Measurements from ENCODE around the gene RECQL5. TPM values are rescaled to one million over a fixed set of nuclear protein-coding genes. Genes with fewer than 3 reads are reported as not detected.

RECQL5 gene
- total RNA-seq, 6 experiments from 2014 or later = 13.5 to 24.8 (median 18.4) TPM

DNA sequence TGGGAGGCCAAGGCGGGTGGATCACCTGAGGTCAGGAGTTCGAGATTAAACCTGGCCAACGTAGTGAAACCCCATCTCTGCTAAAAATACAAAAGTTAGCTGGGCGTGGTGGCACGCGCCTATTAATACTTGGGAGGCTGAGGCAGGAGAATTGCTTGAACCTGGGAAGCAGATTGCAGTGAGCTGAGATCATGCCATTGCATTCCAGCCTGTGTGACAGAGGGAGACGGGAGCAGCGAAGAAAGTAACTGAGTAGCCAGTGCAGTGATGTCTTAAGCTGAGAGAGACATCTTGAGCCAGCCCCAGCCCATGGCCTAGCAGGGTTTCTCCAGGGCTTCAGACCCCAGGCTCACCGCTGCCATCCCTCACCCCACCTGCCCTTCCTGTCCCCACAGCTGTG is 43.6 kb downstream of the RECQL5 start:
- H3K9me3 ChIP-seq = no peaks in the 10 kb centered on the region
- DNase-seq (no peak), ATAC-seq (no peak)
- TF ChIP-seq, protein P1, sequence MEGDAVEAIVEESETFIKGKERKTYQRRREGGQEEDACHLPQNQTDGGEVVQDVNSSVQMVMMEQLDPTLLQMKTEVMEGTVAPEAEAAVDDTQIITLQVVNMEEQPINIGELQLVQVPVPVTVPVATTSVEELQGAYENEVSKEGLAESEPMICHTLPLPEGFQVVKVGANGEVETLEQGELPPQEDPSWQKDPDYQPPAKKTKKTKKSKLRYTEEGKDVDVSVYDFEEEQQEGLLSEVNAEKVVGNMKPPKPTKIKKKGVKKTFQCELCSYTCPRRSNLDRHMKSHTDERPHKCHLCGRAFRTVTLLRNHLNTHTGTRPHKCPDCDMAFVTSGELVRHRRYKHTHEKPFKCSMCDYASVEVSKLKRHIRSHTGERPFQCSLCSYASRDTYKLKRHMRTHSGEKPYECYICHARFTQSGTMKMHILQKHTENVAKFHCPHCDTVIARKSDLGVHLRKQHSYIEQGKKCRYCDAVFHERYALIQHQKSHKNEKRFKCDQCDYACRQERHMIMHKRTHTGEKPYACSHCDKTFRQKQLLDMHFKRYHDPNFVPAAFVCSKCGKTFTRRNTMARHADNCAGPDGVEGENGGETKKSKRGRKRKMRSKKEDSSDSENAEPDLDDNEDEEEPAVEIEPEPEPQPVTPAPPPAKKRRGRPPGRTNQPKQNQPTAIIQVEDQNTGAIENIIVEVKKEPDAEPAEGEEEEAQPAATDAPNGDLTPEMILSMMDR (IDR thresholded peaks at IDR 0.05) = no peak
- no peak for TF ChIP-seq POLR2A (IDR thresholded peaks at IDR 0.05)
- no peak overlapping the region for H3K4me3 ChIP-seq
- H3K27me3 ChIP-seq = no peaks in the 10 kb centered on the region
- no peak overlapping the region for H3K27ac ChIP-seq
- 80% methylated on average over 2 of the region's 9 CpGs for whole genome bisulfite sequencing (ENCODE audit: insufficient coverage, low coverage, low lambda C conversion rate, missing lambda C conversion rate)
- intact Hi-C loops (cut with DNase I) = no loop called here
- H3K4me1 ChIP-seq = no peaks in the 10 kb centered on the region
- H3K36me3 ChIP-seq = peaks cover 0 to 13% (median 3%) of the 10 kb centered on the region in 4 donors

DNA sequence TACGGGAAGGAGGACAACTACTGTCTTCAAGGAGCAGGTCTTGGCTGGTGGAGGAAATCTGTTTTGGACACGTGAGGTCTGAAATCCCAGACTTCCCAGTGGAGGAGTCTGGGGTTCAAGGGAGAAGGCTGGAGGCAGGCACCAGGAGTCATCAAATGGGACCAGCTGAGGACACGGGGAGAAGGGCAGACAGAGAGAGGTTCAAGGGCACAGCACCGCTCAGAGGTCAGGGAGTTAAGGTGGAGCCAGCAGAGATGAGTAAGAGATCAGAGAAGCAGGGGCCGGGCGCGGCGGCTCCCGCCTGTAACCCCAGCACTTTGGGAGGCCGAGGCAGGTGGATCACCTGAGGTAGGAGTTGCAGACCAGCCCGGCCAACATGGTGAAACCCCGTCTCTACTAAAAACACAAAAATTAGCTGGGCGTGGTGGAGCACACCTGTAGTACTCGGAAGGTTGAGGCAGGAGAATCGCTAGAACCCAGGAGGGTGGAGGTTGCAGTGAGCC is 44.1 kb downstream of the RECQL5 start:
- WGBS (ENCODE audit: insufficient coverage, low coverage, low lambda C conversion rate, missing lambda C conversion rate) = 84% methylated on average over 8 of the region's 15 CpGs

DNA sequence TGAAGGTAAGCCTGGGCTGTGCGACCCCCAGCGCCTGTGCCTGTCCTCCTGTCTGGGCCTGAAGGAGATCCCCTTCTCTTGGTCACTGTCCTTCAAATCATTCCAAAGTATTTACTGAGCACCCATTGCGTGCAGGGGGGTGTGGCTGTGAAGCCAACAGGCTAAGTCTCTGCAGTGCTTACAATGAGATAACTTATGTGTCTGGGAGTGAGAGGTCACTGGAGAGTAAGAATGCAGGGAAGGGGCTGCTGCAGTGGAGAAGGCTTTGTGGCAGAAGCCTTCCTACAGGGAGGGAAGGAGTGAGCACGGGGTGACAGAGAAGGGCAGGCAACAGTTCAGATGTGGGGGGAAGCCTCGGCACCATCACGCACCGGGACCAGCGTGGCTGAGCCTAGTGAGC is 44.9 kb downstream of the RECQL5 start:
- no peak for DNase-seq
- peaks cover 0 to 17% (median 2%) of the 10 kb centered on the region in 4 donors for H3K36me3 ChIP-seq
- H3K4me3 ChIP-seq = no peak overlapping the region
- H3K4me1 ChIP-seq = no peaks in the 10 kb centered on the region
- no peak overlapping the region for H3K27ac ChIP-seq
- H3K9me3 ChIP-seq = no peaks in the 10 kb centered on the region
- no peak for TF ChIP-seq POLR2A (IDR thresholded peaks at IDR 0.05)
- TF ChIP-seq, protein P1 (IDR thresholded peaks at IDR 0.05) = no peak
- ATAC-seq = no peak
- intact Hi-C loops (cut with DNase I) = no loop called here
- no peaks in the 10 kb centered on the region for H3K27me3 ChIP-seq
- WGBS (ENCODE audit: insufficient coverage, low coverage, low lambda C conversion rate, missing lambda C conversion rate) = 82% methylated on average over 5 of the region's 8 CpGs

More for the DNA sequence above, 44.1 kb downstream of the RECQL5 start:
- TF ChIP-seq, protein P1 (IDR thresholded peaks at IDR 0.05) = no peak
- TF ChIP-seq POLR2A (IDR thresholded peaks at IDR 0.05) = no peak
- Histone ChIP-seq H3K27me3 (no peaks in the 10 kb centered on the region), H3K9me3 (no peaks in the 10 kb centered on the region), H3K4me1 (no peaks in the 10 kb centered on the region), H3K4me3 (no peak overlapping the region), H3K36me3 (peaks cover 0 to 17% (median 3%) of the 10 kb centered on the region in 4 donors), H3K27ac (no peak overlapping the region)
- no peak for ATAC-seq
- no peak for DNase-seq
- intact Hi-C loops (cut with DNase I) = no loop called here

DNA sequence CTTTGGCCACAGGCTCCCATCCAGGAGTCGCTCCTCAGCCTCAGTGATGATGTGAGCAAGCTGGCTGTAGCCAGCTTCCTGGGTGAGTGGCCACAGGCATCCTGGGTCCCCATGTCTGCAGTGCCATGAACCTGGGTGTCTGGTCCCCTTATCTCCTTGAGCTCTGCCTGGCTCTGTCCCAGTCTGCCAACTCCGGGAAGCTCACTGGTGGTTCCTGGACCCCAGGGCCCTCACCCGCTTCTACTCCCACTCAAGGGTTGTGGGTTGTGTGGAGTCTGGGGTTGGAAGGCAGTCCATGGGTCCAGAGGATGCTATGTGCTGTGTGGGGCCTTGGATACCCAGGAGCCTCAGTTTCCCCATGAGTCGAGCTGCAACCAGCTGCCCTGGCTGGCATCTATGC is 45.5 kb downstream of the RECQL5 start:
- H3K36me3 ChIP-seq = peaks cover 0 to 12% (median 2%) of the 10 kb centered on the region in 4 donors
- ATAC-seq = no peak

More for the DNA sequence above, 45.5 kb downstream of the RECQL5 start:
- Histone ChIP-seq H3K4me1 (no peaks in the 10 kb centered on the region), H3K4me3 (no peak overlapping the region), H3K27me3 (no peaks in the 10 kb centered on the region), H3K27ac (no peak overlapping the region), H3K9me3 (no peaks in the 10 kb centered on the region)
- no peak for DNase-seq
- intact Hi-C loops (cut with DNase I) = no loop called here
- no CpG with 5 or more reads among the region's 4 CpGs for WGBS (ENCODE audit: insufficient coverage, low coverage, low lambda C conversion rate, missing lambda C conversion rate)
- no peak for TF ChIP-seq POLR2A (IDR thresholded peaks at IDR 0.05)
- TF ChIP-seq, protein P1 (IDR thresholded peaks at IDR 0.05) = no peak
